Fibroblast of pulmonary artery (primary cell): ENCODE data around the gene ANKRD65.

Source experiments
- DNase-seq: peaks from one replicate; pipeline ENCODE4 v3.0.0-alpha.2; 2010; ENCODE audit warnings: low read depth
- H3K4me3 ChIP-seq: replicated peaks from 2 replicates; pipeline ENCODE4 v1.5.1; 2011; ENCODE audit warnings: low read depth, mild to moderate bottlenecking, control low read depth, low read length, moderate library complexity
- TF ChIP-seq, protein P1 (sequence below): IDR thresholded peaks from 2 replicates; pipeline ENCODE4 v1.5.1; 2011; ENCODE audit warnings: mild to moderate bottlenecking, control low read depth, low read length, inconsistent platforms; ENCODE audit errors: missing control alignments

Gene ANKRD65

DNA sequence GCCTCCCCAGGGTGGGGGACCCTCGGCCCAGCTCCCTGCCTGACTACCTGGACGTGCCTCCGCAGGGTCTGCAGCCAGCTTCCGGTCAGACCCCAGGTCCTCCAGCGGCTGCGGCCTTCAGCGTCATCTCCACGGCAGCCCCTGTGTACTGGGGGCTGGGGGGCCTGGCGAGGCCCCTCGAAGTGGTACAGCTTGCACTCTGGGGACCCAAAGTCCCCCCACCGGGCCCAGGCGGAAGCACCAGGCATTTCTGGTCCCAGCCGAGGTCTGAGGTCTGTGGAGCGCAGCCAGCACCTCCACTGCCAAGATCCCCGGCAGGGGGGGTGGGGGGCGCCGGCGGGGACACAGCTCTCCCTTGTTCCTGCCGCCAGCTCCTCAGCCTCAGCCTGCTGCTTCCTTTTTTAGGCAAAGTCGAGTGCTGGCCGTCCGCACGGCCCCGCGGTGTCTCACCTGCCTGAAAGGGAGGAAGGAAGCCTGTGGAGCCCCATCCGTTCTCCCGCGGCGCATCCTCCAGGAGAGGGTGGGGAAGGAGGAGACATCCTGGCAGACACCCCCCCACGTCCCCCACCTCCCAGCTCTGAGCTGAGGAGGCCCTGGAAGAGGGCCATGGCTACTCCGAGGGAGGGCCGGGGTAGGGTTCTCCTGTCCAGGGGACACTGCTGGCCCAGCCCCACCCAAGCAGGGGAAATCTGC lies 13.2 kb upstream of the ANKRD65 start:
- TF ChIP-seq, protein P1, sequence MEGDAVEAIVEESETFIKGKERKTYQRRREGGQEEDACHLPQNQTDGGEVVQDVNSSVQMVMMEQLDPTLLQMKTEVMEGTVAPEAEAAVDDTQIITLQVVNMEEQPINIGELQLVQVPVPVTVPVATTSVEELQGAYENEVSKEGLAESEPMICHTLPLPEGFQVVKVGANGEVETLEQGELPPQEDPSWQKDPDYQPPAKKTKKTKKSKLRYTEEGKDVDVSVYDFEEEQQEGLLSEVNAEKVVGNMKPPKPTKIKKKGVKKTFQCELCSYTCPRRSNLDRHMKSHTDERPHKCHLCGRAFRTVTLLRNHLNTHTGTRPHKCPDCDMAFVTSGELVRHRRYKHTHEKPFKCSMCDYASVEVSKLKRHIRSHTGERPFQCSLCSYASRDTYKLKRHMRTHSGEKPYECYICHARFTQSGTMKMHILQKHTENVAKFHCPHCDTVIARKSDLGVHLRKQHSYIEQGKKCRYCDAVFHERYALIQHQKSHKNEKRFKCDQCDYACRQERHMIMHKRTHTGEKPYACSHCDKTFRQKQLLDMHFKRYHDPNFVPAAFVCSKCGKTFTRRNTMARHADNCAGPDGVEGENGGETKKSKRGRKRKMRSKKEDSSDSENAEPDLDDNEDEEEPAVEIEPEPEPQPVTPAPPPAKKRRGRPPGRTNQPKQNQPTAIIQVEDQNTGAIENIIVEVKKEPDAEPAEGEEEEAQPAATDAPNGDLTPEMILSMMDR: no peak
- no peak overlapping the region for H3K4me3 ChIP-seq
- no peak for DNase-seq

DNA sequence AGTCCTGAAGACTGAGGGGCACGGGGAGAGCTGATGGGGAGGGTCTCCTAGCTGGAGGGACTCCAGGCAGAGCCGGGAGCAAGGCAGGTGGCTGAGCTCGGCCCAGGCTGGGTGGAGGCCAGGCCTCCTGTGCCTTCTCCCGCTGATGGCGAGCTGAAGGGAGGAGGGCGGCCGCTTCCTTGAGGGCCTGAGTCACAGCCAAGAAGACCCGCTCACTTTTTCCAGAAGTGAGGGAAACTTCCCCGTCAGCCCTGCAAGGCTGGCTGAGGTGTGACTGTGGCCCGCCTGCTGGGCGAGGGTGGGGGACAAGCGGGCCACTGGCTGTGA lies 12.7 kb upstream of the ANKRD65 start:
- TF ChIP-seq, protein P1: no peak
- H3K4me3 ChIP-seq: no peak overlapping the region
- DNase-seq: peak; percentile 55

DNA sequence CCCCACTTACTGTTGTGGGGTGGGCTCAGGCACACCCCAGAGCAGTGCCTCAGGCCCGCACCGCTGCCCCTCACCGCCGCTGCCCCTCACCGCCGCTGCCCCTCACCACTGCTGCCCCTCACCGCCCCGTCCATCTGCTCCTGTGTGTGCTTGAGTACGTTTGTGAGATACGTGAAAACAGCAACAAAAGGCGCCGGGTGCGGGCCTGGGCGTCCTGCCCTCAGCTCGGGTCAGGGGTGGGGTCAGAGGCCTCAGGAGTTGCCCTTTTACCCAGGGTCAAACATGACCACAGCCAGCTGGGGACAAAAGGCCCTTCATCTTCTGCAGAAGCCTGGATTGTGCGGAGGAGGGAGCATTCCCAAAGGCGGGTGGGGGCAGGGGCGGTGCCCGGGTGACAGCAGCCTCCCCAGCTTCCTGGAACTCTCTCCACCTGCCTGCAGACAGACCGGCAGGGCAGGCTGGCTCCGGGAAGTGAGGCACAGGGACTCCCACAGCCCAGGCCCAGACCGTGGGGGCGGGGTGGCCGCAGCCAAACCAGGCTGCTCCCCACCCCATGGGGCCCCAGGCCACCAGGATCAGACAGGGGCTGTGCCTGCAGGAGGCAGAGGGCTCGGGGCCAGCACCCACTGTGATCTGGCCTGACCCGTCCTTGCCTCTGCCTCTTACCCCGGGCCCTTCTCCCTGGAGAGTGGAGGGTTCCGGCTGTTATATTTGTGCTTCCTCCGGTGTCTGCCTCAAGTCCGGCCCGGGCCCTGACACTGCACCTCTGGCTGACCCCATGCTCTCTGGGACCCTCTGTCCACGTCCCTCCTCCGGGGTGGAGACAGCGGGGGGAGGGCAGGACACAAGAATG lies 12.1 kb upstream of the ANKRD65 start:
- no peak for DNase-seq
- TF ChIP-seq, protein P1: no peak
- no peak overlapping the region for H3K4me3 ChIP-seq

DNA sequence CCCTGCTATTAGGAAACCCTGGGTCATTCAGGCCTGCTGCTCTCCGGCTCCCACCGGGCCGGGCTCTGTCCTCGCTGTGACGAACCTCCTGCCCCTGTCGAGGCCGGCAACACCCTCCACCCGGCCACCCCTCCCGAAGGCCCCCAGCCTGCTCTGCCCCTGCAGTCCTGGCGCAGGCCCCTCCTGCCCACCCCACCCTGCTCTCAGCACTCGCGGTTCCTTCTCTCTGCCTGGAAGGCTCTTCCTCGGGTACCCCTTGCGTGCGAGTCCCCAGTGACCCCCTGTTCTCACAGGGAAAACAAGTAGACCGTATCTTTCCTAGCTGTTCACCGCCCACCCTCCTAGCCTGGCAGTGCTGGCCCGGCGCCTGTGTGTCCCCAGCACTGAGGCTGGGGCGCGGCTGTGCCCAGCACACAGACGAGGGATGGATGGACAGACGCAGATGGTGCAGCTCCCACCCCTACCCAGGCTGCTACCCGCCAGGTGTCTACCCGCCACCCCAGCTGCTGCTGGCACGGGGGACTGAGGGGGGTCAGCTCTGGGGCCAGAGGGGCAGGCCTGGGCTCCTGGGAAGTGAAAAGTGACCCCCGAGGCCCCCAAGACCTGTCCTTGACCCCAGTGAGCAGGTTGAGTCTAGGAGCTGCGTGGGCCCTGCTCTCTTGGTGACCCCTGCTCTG lies 11.3 kb upstream of the ANKRD65 start:
- TF ChIP-seq, protein P1: no peak
- DNase-seq: no peak
- no peak overlapping the region for H3K4me3 ChIP-seq

DNA sequence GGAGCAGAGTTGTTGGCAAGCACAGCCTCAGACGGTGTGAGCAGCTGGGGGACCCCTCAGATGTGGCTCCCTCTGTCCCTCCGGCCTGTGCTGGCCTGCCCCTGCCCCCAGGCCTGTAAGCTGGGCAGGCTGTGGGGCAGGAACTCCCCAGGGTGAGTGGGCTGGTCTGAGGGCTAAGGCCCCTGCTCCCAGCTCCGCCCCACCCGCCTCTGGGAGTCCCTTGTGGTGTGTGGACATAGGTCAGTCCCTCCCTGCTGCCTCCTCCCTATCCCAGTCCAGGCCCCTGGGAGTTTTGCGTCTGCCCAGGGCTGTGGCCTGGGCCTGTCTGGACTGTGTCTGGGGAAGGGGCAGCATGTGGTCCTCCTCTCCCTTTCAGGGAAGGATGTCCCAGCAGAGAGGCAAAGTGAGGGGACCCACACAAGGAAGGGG lies 10.8 kb upstream of the ANKRD65 start:
- DNase-seq: peak; percentile 43
- TF ChIP-seq, protein P1: no peak
- H3K4me3 ChIP-seq: no peak overlapping the region

DNA sequence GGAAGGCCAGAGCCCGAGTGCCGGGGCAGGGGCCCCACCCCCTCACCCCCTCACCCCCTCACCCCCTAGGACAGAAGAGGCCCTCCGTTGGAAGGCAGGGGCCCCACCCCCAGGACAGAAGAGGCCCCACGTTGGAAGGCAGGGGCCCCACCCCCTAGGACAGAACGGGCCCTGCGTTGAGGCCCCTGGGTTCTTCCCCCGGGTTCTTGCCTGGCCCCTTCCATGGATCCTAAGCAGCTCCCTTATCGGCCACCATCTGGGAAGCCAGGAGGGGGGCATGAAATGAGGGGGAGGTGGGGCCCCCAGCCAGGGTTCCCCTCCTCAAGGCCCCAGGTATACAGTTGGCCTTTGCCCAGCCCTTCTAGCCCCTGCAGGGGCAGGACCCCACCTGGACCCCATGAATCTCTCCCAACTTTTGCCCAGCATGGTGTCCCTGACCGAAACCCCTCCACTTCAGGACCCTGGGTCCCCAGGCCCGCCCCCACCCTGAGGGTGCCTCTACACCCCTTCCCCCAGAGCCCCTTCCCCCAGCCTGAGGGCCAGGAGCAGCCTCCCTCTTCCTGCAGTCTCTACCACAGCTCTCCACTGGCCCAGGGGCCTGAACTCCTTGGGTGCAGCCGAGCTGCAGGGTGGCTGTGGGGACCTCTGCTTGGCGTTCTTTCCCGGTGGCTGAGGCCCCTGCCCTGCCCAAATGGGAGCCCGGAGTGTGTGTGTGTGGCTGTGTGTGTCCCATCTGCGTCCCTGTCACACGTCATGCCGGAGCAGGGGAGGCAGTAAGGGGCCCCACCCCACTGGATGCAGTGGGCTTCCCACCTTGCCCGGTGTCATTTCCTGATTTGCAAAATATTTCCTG lies 10.1 kb upstream of the ANKRD65 start:
- TF ChIP-seq, protein P1: no peak
- no peak for DNase-seq
- H3K4me3 ChIP-seq: no peak overlapping the region
